Dermis blood vessel endothelial cell (primary cell): ENCODE results near the gene FHOD1. TPM values are rescaled to one million over a fixed set of nuclear protein-coding genes. Genes with fewer than 3 reads are reported as not detected.

Experiments
- DNase-seq: peaks from one replicate; pipeline ENCODE4 v3.0.0; 2010
- total RNA-seq: library from RNA; depleted of rRNA; stranded (reverse); fragments of >200 nt; gene quantifications from 2 replicates; pipeline ENCODE4 v1.2.3, GENCODE V29; 2014

The FHOD1 gene
- total RNA-seq, 1 donor from 2014 or later: 25.5 TPM

GRCh38 chr16:67248401-67249177, 1.3 kb upstream of the FHOD1 start, which contains the start of gene SLC9A5:
TSS of gene SLC9A5 (plus strand) at chr16:67248979. CDS start at chr16:67249015, 36 bp downstream.
- peak; percentile 53 for DNase-seq

DNA sequence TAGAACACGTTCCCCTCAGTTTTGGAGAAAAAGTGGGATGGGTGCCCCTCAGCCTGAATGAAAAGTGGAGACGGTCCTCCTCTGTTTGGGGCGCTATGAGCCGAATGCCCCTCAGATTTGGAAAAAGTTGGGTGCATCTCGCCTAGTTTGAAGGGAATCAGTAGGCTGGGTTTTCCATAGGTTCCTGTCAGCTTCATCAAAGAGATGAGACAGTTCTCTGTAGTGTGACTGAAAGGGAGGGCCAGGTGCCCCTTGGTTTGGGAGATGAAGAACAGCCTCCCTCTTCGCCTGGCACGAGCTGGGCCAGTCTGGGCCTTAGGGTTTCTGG, 756 bp upstream of the FHOD1 start:
- DNase-seq: no peak

GRCh38 chr16:67246756-67247191, 507 bp downstream of the FHOD1 start:
- DNase-seq: no peak

DNA sequence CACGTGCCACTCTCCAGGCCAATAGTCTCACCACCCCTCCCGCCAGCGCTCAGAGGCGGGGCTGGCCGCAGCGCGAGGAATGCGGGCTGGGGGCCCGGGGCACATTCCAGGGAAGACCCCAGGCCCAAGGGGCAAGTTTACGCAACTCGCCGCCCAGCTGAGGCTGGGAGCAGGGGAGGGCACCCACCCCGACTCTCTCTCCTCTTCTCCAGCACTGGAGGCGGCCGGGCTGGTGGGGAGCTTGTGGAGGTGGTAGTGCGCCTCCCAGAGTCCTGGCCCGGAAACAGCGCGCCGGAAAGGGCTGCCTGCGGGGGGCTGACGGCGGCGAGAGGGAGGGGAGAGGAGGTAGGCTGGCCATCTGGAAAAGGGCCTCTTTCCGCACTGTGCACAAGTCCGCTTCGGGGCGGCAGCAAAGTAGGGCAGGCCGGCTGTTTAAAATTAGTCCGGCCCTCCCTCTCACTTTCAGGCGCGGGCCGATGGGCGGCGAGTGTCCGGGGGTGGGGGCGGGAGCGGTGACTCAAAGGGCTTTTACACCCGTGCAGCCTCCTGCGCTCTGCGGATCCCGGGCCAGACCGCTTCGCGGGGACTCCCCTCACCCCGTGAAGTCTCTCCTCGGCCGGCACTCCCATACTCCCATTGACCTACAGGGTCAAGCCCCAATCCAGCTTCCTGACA, 1.1 kb downstream of the FHOD1 start:
- peak; percentile 88 for DNase-seq

DNA sequence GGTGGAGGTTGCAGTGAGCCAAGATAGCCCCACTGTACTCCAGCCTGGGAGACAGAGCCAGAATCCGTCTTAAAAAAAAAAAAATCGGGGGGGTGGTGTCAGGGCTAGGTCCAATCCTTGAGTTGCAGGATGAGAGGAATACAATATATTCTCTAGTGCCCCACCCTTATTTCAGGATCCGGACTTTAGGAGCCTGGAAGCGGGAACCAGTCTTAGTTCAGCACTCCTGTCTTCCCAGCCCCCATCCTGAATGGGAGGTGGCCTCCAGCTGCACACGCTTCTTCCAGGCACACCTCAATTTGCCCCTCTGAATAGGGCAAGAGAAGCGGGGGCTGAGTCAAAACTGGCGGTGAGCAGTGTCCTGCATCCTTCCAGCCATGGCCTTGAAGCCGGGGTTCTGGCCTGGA, 1.6 kb downstream of the FHOD1 start:
- no peak for DNase-seq

DNA sequence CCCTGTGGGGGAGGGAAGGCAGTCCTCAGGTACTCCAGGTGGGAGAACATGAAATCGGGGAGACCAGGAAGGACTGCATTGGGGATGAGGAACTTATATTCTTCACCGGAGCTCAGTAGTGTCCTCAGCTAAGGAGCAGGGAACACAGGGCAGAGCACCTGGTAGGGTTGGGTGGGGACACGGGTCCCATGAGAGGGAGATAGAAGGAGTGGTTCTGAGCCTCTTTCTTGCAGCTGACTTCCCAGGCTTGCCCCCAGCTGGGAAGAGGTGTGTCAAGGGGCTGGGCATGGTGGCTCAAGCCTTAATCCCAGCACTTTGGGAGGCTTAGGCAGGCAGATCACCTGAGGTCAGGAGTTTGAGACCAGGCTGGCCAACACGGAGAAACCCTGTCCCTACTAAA, 2.1 kb downstream of the FHOD1 start:
- no peak for DNase-seq

DNA sequence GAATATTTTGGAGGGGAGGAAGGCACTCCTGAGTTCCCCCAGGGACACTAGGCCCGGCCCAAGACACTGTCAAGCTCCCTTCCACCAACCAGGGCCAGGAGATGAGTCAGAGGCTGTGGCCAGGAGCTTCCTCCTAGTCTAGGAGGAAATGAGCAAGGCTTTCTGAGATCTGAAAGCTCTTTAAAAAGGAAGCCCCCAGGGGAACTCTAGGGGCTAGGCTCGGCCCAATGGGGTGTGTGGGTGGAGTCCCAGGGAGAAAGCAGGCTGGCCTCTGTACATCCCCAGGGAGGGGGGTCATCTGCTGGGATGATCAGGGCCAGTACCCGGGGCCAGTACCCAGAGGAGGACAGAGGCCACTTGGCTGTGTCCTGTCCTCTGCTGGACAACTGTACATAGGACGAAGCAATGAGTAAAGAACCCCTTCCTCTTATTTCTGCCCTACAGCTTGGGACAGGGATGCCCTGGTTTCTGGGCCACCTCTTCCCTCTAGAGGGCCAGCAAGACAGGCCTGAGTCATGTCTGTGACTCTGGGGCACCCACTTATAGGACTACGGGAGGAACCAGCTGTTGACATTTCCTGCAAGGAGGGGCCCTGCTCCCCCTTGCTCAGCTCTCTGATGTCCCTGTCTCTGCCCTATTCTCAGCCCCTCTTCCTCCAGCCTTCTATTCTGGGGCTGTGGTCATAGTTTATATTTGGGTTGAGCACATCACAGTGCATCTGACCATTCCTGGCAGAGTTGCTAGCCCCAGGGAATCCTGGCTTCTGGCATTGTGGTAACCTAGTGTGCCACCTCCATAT, 2.7 kb downstream of the FHOD1 start:
- DNase-seq: peak; percentile 91

DNA sequence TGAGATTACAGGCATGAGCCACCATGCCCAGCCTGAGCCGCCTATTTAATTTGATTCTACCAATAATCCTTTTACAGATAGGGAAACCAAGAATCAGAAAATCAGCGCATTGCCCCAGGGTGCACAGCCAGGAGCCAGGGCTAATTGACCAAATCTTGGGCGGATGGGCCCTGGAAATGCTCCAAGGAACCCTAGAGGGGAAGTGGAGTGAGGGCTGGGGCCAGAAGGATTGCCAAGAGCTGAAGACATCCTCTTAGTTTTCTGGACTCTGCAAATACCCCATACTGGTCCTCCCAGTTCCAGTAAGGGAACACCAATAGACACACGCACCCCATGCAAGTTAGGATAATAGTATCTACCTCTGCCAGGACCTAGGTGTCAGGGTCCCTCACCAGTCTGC, 3.8 kb downstream of the FHOD1 start:
- peak; percentile 32 for DNase-seq

DNA sequence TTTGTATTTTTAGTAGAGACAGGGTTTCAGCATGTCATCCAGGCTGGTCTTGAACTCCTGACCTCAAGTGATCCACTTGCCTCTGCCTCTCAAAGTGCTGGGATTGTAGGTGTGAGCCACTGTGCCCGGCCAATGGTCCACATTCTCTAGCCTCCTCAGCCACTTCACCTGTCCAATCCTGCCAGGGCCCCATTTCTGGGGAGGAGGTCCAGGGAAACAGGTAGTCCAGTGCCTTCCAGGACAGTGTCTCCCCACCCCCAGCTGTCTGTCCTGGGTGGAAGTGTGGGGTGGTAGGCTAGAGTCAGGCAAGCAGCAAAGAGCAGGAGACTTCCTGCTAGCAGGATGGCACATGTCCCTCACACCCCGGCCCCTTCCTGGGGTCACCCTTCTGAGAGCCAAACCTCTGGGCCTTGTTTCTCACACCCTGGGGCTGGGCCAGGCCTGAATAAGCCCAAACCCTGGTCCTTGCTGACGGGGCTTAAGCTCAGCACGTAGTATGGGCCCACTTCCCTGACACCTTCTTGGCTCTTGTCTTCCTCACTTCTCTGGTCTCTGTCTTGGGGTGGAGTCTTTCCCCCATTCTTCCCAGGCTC, 5.0 kb downstream of the FHOD1 start:
- DNase-seq: no peak

GRCh38 chr16:67241008-67241900, 6.0 kb downstream of the FHOD1 start:
- DNase-seq: peak; percentile 60

- DNase-seq: no peak
Measured at GRCh38 chr16:67240506-67240905, 6.8 kb downstream of the FHOD1 start.

DNA sequence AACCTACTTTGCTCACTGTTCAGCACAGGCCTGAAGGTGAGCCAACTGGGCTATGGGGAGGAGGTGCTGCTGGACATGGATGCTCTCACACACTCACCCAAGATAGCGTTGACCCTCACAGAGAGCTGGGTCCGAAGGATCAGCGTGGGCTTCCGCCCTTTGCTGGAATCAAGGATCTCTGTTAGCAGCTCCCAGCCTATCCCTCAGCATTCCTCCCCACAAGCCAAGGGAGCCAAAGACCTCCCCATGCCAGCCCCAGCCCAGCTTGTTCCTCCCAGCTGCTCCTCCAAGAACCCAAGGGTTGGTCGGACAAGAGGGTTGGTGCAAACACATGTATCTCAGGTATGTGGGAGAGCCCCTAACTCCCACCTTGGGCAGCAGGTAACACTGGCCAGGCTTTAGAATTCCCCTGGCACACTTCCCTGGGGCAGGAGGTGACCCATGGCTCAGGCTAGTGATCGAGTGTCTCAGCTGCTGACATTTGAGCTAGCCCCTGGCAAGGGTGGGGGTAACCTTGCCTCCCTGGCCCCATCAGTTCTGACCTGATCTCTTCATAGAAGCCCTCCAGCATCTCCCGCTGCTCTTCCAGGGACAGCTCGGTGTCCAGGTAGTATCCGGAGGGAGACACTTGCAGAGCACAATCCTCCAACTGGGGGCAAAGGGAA, 8.3 kb downstream of the FHOD1 start:
- no peak for DNase-seq

DNA sequence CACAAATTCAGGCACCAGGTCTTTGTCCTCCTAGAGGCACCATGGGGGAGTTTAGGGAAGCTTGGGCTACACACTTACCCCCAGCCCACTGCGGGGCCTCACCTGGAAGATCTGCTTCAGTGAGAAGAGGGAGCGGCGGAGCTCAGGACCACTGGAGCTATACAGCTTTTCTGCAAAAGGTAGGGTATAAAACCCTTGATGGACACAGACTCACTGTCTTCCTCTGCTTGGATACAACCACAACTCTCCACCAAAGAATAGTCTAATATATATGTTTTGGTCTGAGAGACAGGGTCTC, 9.1 kb downstream of the FHOD1 start:
- no peak for DNase-seq

GRCh38 chr16:67237396-67238277, 9.6 kb downstream of the FHOD1 start:
- no peak for DNase-seq

DNA sequence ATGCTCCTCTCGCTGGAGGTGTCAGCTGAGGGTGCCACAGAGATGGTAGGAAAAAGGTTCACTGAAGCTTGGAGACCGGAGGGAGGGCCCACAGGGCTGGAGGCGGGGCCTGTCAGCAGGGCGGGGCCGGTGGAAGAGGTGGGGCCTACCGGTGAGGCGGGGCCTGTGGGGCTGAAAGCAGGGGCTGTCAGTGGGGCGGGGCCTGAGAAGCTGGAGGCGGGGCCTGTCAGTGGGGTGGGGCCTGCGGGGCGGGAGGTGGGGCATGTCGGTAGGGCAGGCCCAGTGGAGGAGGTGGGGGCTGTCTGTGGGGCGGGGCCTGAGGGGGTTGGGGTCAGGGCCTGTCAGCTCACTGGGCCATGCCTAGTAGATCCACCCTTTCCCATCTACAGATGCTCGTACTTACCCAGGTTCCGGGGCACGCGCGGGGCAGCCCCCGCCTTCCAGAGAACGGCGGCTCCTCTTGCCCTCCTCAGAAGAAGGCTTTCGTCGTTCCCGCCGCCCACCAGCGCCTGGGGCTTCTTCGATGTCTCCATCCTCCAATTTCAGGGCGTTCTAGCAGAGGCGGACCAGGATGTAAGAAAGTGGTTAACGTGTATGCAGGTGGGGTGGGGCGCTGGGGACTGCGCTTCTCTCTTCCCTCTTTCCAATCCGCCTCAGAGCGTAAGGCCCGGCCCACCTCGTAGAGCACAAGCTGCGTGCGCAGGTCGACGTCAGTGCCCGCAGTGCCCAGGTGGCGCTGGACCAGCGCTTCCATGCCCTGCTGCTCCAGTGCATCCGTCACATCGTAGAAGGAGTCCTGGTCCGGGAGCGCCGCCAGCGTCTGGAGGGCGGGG, 10.5 kb downstream of the FHOD1 start:
- DNase-seq: peak; percentile 67

GRCh38 chr16:67235816-67236562, 11.3 kb downstream of the FHOD1 start:
- no peak for DNase-seq

DNA sequence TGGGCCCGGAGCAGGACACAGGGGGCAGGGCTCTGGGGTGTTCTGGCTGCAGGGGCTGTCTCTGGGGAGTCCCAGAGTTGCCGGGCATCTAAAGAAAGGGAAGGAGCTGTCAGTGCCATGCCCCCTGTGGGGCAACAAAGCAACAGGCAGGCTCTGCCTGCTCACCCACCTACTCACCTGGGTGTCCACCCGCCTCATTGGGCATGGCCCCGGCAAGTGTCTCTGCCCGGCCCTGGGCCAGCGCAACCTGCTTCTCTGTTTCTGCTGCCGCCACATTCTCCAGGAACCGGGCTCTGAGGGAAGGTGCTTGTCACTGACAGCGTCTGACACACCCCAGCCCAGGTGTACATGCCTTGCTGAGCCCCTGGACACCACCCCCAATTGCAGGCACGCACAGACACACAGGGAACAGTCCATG, 13.1 kb downstream of the FHOD1 start:
- no peak for DNase-seq

- DNase-seq: no peak
Measured at GRCh38 chr16:67233596-67233995, 13.7 kb downstream of the FHOD1 start.
